ENCODE data around the gene ETFA.
A peak's percentile ranks its signal among the peaks of the same experiment; 100 is the strongest.
"Not testable (repeated sequence)": the region's sequence is repeated elsewhere in the genome, so short reads cannot be mapped to it uniquely, and the experiment has no call there.

Gene ETFA

GRCh38 chr15:76310475-76311099 is 682 bp downstream of the ETFA start:
- DNase-seq (ENCODE audit: low read depth, low spot score) = no peak
- ChIA-PET POLR2A (interaction anchor here (0.6 kb wide), 1 partner anchor 25 kb away, joined by 3 read pairs; no protein-coding TSS in a partner anchor), CTCF (interaction anchor here (1.4 to 1.7 kb wide), 2 partner anchors 19 kb away, joined by 4 to 6 read pairs; no protein-coding TSS in a partner anchor)
- TF ChIP-seq CTCF (IDR thresholded peaks at IDR 0.05; ENCODE audit: insufficient read depth, low read length, missing control alignments) = no peak
- H3K4me3 ChIP-seq (ENCODE audit: low read depth, low read length) = peak overlapping the region; percentile 93

GRCh38 chr15:76309601-76310330 is 1.5 kb downstream of the ETFA start:
- H3K4me3 ChIP-seq (ENCODE audit: low read depth, low read length) = peak overlapping the region; percentile 19; the same call in 1 of the 2 replicates
- CTCF ChIA-PET = interaction anchor here (1.7 kb wide), 1 partner anchor 20 kb away, joined by 4 read pairs; no protein-coding TSS in a partner anchor
- DNase-seq (ENCODE audit: low read depth, low spot score) = no peak
- TF ChIP-seq CTCF (IDR thresholded peaks at IDR 0.05; ENCODE audit: insufficient read depth, low read length, missing control alignments) = no peak
- POLR2A ChIA-PET = interaction anchor here (0.6 kb wide), 1 partner anchor 26 kb away, joined by 3 read pairs; no protein-coding TSS in a partner anchor

GRCh38 chr15:76303909-76304308 is 7.4 kb downstream of the ETFA start:
- no peak for TF ChIP-seq CTCF (IDR thresholded peaks at IDR 0.05; ENCODE audit: insufficient read depth, low read length, missing control alignments)
- no peak overlapping the region for H3K4me3 ChIP-seq (ENCODE audit: low read depth, low read length)
- no peak for DNase-seq (ENCODE audit: low read depth, low spot score)
- ChIA-PET CTCF (no interaction called here), POLR2A (no interaction called here)

GRCh38 chr15:76299786-76300185 is 11.5 kb downstream of the ETFA start:
- no peak for DNase-seq (ENCODE audit: low read depth, low spot score)
- POLR2A ChIA-PET = no interaction called here
- CTCF ChIA-PET = interaction anchor here (0.8 kb wide), 1 partner anchor 8 kb away, joined by 4 read pairs; no protein-coding TSS in a partner anchor
- H3K4me3 ChIP-seq (ENCODE audit: low read depth, low read length) = no peak overlapping the region
- no peak for TF ChIP-seq CTCF (IDR thresholded peaks at IDR 0.05; ENCODE audit: insufficient read depth, low read length, missing control alignments)

- ChIA-PET POLR2A (no interaction called here), CTCF (no interaction called here)
Measured at GRCh38 chr15:76298986-76299385, 12.3 kb downstream of the ETFA start.

GRCh38 chr15:76297951-76298350 is 13.3 kb downstream of the ETFA start:
- POLR2A ChIA-PET; DNase-seq (ENCODE audit: low read depth, low spot score); H3K4me3 ChIP-seq (ENCODE audit: low read depth, low read length): not testable (repeated sequence)
- CTCF ChIA-PET = interaction anchor here (0.8 to 1.2 kb wide), 4 partner anchors 9 to 107 kb away, joined by 3 to 4 read pairs (median 3); no protein-coding TSS in a partner anchor

More at GRCh38 chr15:76298986-76299385, 12.3 kb downstream of the ETFA start:
- no peak overlapping the region for H3K4me3 ChIP-seq (ENCODE audit: low read depth, low read length)
- no peak for TF ChIP-seq CTCF (IDR thresholded peaks at IDR 0.05; ENCODE audit: insufficient read depth, low read length, missing control alignments)
- no peak for DNase-seq (ENCODE audit: low read depth, low spot score)
